Transverse colon (tissue), 4 donors: ENCODE results near the gene NR1H3.

Experiments
- CTCF ChIP-seq, 5 experiments: fragments of 200-600 bp in 3 of 5; fragments of 450-650 bp in 2 of 5; sonication (generic) in 3 of 5; IDR thresholded peaks; 1 replicate in 2 of 5; 2 replicates in 3 of 5; pipeline ENCODE4 v1.5.1; 2016 to 2017; ENCODE audit warnings: antibody characterized with exemption in 5 of 5, inconsistent platforms in 3 of 5, mild to moderate bottlenecking in 2 of 5, moderate library complexity in 1 of 5
- EP300 ChIP-seq: sonication (generic); formaldehyde crosslinking; IDR thresholded peaks from one replicate; pipeline ENCODE4 v1.6.1; 2017; ENCODE audit warnings: antibody characterized with exemption, low read depth
- POLR2A ChIP-seq: fragments of 450-650 bp; IDR thresholded peaks from one replicate; pipeline ENCODE4 v1.6.1; 2016; ENCODE audit warnings: antibody characterized with exemption, mild to moderate bottlenecking, moderate library complexity
- POLR2AphosphoS5 ChIP-seq, 3 donors: sonication (generic); formaldehyde crosslinking; IDR thresholded peaks; one replicate each; pipeline ENCODE4 v1.6.1; 2016; ENCODE audit warnings: antibody characterized with exemption in 3 of 3

DNA sequence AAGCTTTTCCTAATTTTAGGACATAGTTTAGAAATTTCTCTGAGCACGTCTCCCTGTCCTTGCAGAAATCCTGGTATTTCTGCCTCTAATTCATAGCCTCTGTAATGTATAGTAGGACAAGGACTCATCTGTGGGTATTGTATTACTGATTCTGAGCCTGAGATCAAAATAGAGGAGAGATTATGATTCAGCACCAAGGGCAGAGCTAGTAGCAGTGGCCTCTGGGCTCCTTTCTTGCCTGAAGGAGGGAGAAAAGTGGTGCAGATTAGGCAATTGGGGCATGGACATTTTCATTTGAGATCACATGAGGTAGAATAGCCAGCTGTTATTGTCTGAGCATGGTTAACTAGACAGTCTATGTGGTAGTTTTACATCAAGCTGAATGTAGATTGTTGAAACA is 14.9 kb downstream of the NR1H3 start:
- TF ChIP-seq EP300 (no peak), CTCF (IDR thresholded peaks at IDR 0.05) (no peak), POLR2A (no peak), POLR2AphosphoS5 (IDR thresholded peaks at IDR 0.05) (no peak)
